ENCODE results near the gene SPATS2L. TPM values are rescaled to one million over a fixed set of nuclear protein-coding genes. Genes with fewer than 3 reads are reported as not detected.
A peak's percentile ranks its signal among the peaks of the same experiment; 100 is the strongest.

SPATS2L gene
- total RNA-seq, 1 experiment from 2014 or later, result 174 TPM

DNA sequence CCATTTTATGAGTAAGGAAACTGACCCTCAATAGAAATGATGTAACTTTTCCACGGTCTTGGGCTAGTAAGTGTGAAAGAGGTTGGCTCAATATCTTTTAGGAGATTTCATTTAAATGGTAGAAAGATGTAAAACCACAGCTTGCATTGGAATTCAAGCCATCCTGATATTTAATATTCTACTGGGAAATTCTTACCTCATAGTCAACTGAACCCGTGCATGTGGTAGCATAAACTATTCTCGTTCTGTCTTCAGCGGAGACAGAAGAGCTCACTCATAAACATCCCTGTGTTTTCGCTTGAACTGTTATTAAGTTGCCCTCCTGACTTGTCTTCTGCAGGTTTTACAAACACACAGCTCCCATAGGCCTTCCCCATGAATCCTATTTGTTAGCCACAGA, 8.5 kb upstream of the SPATS2L start:
- ChIA-PET CTCF (no interaction called here), POLR2A (ENCODE audit: unreplicated experiment) (no interaction called here)
- H3K27ac ChIP-seq (ENCODE audit: low read length), result no peak overlapping the region
- no peaks in the 10 kb centered on the region for H3K27me3 ChIP-seq (ENCODE audit: low read length)
- H3K9ac ChIP-seq (ENCODE audit: low read length), result no peak overlapping the region
- no TSS peak for BruUV-seq (replicated peaks)
- no peak overlapping the region for H2AFZ ChIP-seq (ENCODE audit: low read length)
- no peak for DNase-seq
- no peaks in the 10 kb centered on the region for H3K9me2 ChIP-seq (replicated peaks; ENCODE audit: low read length)
- peaks cover 12% of the 10 kb centered on the region for H3F3A ChIP-seq (ENCODE audit: low read length, unreplicated experiment)
- H3K9me3 ChIP-seq (ENCODE audit: low read length), result no peaks in the 10 kb centered on the region
- H3K4me2 ChIP-seq (ENCODE audit: low read length), result no peak overlapping the region
- no peak overlapping the region for H3K4me3 ChIP-seq (ENCODE audit: low read length)
- TF ChIP-seq EZH2 (IDR thresholded peaks at IDR 0.05; ENCODE audit: low read length, unreplicated experiment) (no peak), EZH2phosphoT487 (IDR thresholded peaks at IDR 0.05; ENCODE audit: borderline replicate concordance, low read length) (no peak)
- TF ChIP-seq, protein P1, sequence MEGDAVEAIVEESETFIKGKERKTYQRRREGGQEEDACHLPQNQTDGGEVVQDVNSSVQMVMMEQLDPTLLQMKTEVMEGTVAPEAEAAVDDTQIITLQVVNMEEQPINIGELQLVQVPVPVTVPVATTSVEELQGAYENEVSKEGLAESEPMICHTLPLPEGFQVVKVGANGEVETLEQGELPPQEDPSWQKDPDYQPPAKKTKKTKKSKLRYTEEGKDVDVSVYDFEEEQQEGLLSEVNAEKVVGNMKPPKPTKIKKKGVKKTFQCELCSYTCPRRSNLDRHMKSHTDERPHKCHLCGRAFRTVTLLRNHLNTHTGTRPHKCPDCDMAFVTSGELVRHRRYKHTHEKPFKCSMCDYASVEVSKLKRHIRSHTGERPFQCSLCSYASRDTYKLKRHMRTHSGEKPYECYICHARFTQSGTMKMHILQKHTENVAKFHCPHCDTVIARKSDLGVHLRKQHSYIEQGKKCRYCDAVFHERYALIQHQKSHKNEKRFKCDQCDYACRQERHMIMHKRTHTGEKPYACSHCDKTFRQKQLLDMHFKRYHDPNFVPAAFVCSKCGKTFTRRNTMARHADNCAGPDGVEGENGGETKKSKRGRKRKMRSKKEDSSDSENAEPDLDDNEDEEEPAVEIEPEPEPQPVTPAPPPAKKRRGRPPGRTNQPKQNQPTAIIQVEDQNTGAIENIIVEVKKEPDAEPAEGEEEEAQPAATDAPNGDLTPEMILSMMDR (conservative IDR thresholded peaks at IDR 0.05; ENCODE audit: low read depth, low read length), result no peak
- intact Hi-C loops (cut with micrococcal nuclease), result no loop called here
- ATAC-seq, result no peak
- no peaks in the 10 kb centered on the region for H3K79me2 ChIP-seq (ENCODE audit: low read length)
- H3K36me3 ChIP-seq (ENCODE audit: low read depth, low read length), result no peaks in the 10 kb centered on the region
- H4K20me1 ChIP-seq (ENCODE audit: low read length), result no peaks in the 10 kb centered on the region
- H3K4me1 ChIP-seq (ENCODE audit: insufficient read depth, low read length), result peaks cover 30% of the 10 kb centered on the region

- no TSS peak for BruUV-seq (replicated peaks)
- peaks cover 17% of the 10 kb centered on the region for H3F3A ChIP-seq (ENCODE audit: low read length, unreplicated experiment)
- POLR2A ChIA-PET (ENCODE audit: unreplicated experiment), result no interaction called here
- CTCF ChIA-PET, result no interaction called here
- H3K36me3 ChIP-seq (ENCODE audit: low read depth, low read length), result no peaks in the 10 kb centered on the region
- intact Hi-C loops (cut with micrococcal nuclease), result no loop called here
- H3K4me1 ChIP-seq (ENCODE audit: insufficient read depth, low read length), result peaks cover 38% of the 10 kb centered on the region
- no peaks in the 10 kb centered on the region for H3K27me3 ChIP-seq (ENCODE audit: low read length)
- DNase-seq, result no peak
- no peaks in the 10 kb centered on the region for H3K9me3 ChIP-seq (ENCODE audit: low read length)
- no peaks in the 10 kb centered on the region for H3K9me2 ChIP-seq (replicated peaks; ENCODE audit: low read length)
- H3K9ac ChIP-seq (ENCODE audit: low read length), result no peak overlapping the region
- H3K4me2 ChIP-seq (ENCODE audit: low read length), result no peak overlapping the region
- 0 out of 2 replicates have a peak, but pooled peaks cover 5% of the 10 kb centered on the region for H3K79me2 ChIP-seq (ENCODE audit: low read length)
- no peak for ATAC-seq
- H3K27ac ChIP-seq (ENCODE audit: low read length), result no peak overlapping the region
- TF ChIP-seq, protein P1 (conservative IDR thresholded peaks at IDR 0.05; ENCODE audit: low read depth, low read length), result no peak
- no peak for TF ChIP-seq EZH2phosphoT487 (IDR thresholded peaks at IDR 0.05; ENCODE audit: borderline replicate concordance, low read length)
- TF ChIP-seq EZH2 (IDR thresholded peaks at IDR 0.05; ENCODE audit: low read length, unreplicated experiment), result no peak
- H2AFZ ChIP-seq (ENCODE audit: low read length), result no peak overlapping the region
- no peaks in the 10 kb centered on the region for H4K20me1 ChIP-seq (ENCODE audit: low read length)
- no peak overlapping the region for H3K4me3 ChIP-seq (ENCODE audit: low read length)
Measured at GRCh38 chr2:200298816-200299215, 7.7 kb upstream of the SPATS2L start.

DNA sequence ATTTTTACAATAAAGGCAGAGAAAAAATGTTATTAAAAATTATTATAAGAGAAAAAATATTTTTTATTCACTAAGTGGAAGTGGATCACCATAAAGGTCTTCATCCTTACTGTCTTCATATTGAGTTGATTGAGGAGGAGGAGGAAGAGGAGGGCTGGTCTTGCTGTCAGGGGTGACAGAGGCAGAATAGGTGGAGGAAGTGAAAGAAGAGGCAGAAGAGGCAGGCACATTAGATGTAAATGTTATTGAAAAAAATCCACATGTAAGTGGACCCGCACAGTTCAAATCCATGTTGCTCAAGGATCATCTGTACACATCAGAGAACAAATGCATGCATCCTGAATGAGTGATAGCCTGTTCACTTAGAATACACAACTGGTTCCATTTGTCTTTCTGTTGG, 6.4 kb upstream of the SPATS2L start:
- ATAC-seq, result no peak
- H3K9ac ChIP-seq (ENCODE audit: low read length), result no peak overlapping the region
- peaks cover 18% of the 10 kb centered on the region for H3K79me2 ChIP-seq (ENCODE audit: low read length)
- peaks cover 17% of the 10 kb centered on the region for H3F3A ChIP-seq (ENCODE audit: low read length, unreplicated experiment)
- H3K4me3 ChIP-seq (ENCODE audit: low read length), result no peak overlapping the region
- peak overlapping the region; percentile 23 for H3K27ac ChIP-seq (ENCODE audit: low read length)
- POLR2A ChIA-PET (ENCODE audit: unreplicated experiment), result no interaction called here
- H3K27me3 ChIP-seq (ENCODE audit: low read length), result no peaks in the 10 kb centered on the region
- no peaks in the 10 kb centered on the region for H4K20me1 ChIP-seq (ENCODE audit: low read length)
- peaks cover 50% of the 10 kb centered on the region for H3K4me1 ChIP-seq (ENCODE audit: insufficient read depth, low read length)
- BruUV-seq (replicated peaks), result no TSS peak
- CTCF ChIA-PET, result no interaction called here
- no peaks in the 10 kb centered on the region for H3K9me3 ChIP-seq (ENCODE audit: low read length)
- no peaks in the 10 kb centered on the region for H3K36me3 ChIP-seq (ENCODE audit: low read depth, low read length)
- H2AFZ ChIP-seq (ENCODE audit: low read length), result no peak overlapping the region
- H3K9me2 ChIP-seq (replicated peaks; ENCODE audit: low read length), result no peaks in the 10 kb centered on the region
- intact Hi-C loops (cut with micrococcal nuclease), result loop anchor here (5.0 kb wide), 1 partner anchor 223 kb away; no protein-coding TSS in a partner anchor
- no peak for TF ChIP-seq EZH2phosphoT487 (IDR thresholded peaks at IDR 0.05; ENCODE audit: borderline replicate concordance, low read length)
- TF ChIP-seq EZH2 (IDR thresholded peaks at IDR 0.05; ENCODE audit: low read length, unreplicated experiment), result no peak
- TF ChIP-seq, protein P1 (conservative IDR thresholded peaks at IDR 0.05; ENCODE audit: low read depth, low read length), result no peak
- H3K4me2 ChIP-seq (ENCODE audit: low read length), result peak overlapping the region; percentile 33
- DNase-seq, result peak; percentile 31
